NT2/D1 (cell line): ENCODE results near the gene GNRH2.

Experiments
- YY1 ChIP-seq: IDR thresholded peaks from 2 replicates; pipeline ENCODE4 v1.6.1; 2011; ENCODE audit not compliant: insufficient read length, insufficient read depth
- ZNF274 ChIP-seq: IDR thresholded peaks from 2 replicates; pipeline ENCODE4 v1.6.1; 2011; ENCODE audit warnings: mild to moderate bottlenecking, low read depth, low read length

GRCh38 chr20:3040086-3040485, 3.3 kb upstream of the GNRH2 start:
- TF ChIP-seq YY1 (no peak), ZNF274 (no peak)
